ENCODE results near the gene TNFSF8.

Gene TNFSF8

GRCh38 chr9:114902786-114903524 is 27.4 kb downstream of the TNFSF8 start:
- DNase-seq: no peak

- no peak for DNase-seq
These were observed 29.2 kb downstream of the TNFSF8 start for GRCh38 chr9:114900942-114901802.

GRCh38 chr9:114899995-114900394 is 30.4 kb downstream of the TNFSF8 start:
- no peak for DNase-seq

- DNase-seq: no peak
These were observed 30.9 kb downstream of the TNFSF8 start for GRCh38 chr9:114899461-114899860.

- DNase-seq: peak; percentile 63 to 68
These were observed 31.6 kb downstream of the TNFSF8 start for GRCh38 chr9:114898741-114899140.

GRCh38 chr9:114897196-114897595 is 33.2 kb downstream of the TNFSF8 start:
- DNase-seq: no peak

- no peak for DNase-seq
These were observed 34.0 kb downstream of the TNFSF8 start for GRCh38 chr9:114896344-114896743.

GRCh38 chr9:114895521-114895991 is 34.8 kb downstream of the TNFSF8 start:
- DNase-seq: no peak

- peak; percentile 44 to 50 for DNase-seq
These were observed 35.6 kb downstream of the TNFSF8 start for GRCh38 chr9:114894609-114895433.

- no peak for DNase-seq
These were observed 36.2 kb downstream of the TNFSF8 start for GRCh38 chr9:114894206-114894605.

GRCh38 chr9:114893221-114894010 is 37.0 kb downstream of the TNFSF8 start:
- DNase-seq: peak in 1 of 2 experiments; percentile 53

- peak; percentile 39 to 45 for DNase-seq
These were observed 40.6 kb downstream of the TNFSF8 start for GRCh38 chr9:114889802-114890224.

GRCh38 chr9:114888607-114889006 is 41.8 kb downstream of the TNFSF8 start:
- no peak for DNase-seq

GRCh38 chr9:114887963-114888362 is 42.4 kb downstream of the TNFSF8 start:
- no peak for DNase-seq

GRCh38 chr9:114884787-114885452 is 45.5 kb downstream of the TNFSF8 start:
- DNase-seq: no peak

GRCh38 chr9:114883709-114884108 is 46.7 kb downstream of the TNFSF8 start:
- no peak for DNase-seq

GRCh38 chr9:114880291-114880745 is 50.1 kb downstream of the TNFSF8 start:
- no peak for DNase-seq

- no peak for DNase-seq
These were observed 51.4 kb downstream of the TNFSF8 start for GRCh38 chr9:114878879-114879564.

GRCh38 chr9:114869845-114870244 is 60.5 kb downstream of the TNFSF8 start:
- DNase-seq: no peak

- no peak for DNase-seq
These were observed 61.0 kb downstream of the TNFSF8 start for GRCh38 chr9:114869378-114869777.

- DNase-seq: no peak
These were observed 63.1 kb downstream of the TNFSF8 start for GRCh38 chr9:114867327-114867726.

Data from activated CD4-positive, alpha-beta T cell treated with anti-CD3 and anti-CD28 coated beads, Interleukin-2, amount 50 U/mL, for 48 hours (primary cell).